Astrocyte (in vitro differentiated cells and primary cell): ENCODE results near the gene PDIA5. TPM values are rescaled to one million over a fixed set of nuclear protein-coding genes. Genes with fewer than 3 reads are reported as not detected.

Experiments
- DNase-seq: peaks from one replicate; pipeline ENCODE4 v3.0.0-alpha.2; 2010; ENCODE audit warnings: low read depth
- FAIRE-seq: peaks from 2 replicates; lab custom pipeline; 2011; peaks lifted over from hg19 to GRCh38; lab: Jason Lieb, UNC
- H2AFZ ChIP-seq: 2 replicates; pipeline ENCODE4 v1.6.0; 2012; ENCODE audit warnings: low read depth, low read length, inconsistent platforms
- H3K27ac ChIP-seq: 2 replicates; pipeline ENCODE4 v1.5.1; 2011; ENCODE audit warnings: low read depth, low read length, inconsistent platforms
- H3K27me3 ChIP-seq: 2 replicates; pipeline ENCODE4 v1.6.0; 2011; ENCODE audit warnings: low read length, inconsistent platforms; ENCODE audit not compliant: insufficient read depth
- H3K36me3 ChIP-seq: 2 replicates; pipeline ENCODE4 v1.5.1; 2011; ENCODE audit warnings: low read length, inconsistent platforms; ENCODE audit not compliant: insufficient read depth
- H3K4me1 ChIP-seq: 2 replicates; pipeline ENCODE4 v1.5.1; 2011; ENCODE audit warnings: low read length, inconsistent platforms; ENCODE audit not compliant: insufficient read depth
- H3K4me2 ChIP-seq: 2 replicates; pipeline ENCODE4 v1.6.0; 2012; ENCODE audit warnings: low read length, inconsistent platforms
- H3K4me3 ChIP-seq: 2 replicates; pipeline ENCODE4 v1.5.1; 2011; ENCODE audit warnings: low read depth, mild to moderate bottlenecking, low read length, inconsistent platforms; ENCODE audit not compliant: insufficient read depth
- H3K79me2 ChIP-seq: 2 replicates; pipeline ENCODE4 v1.6.0; 2012; ENCODE audit warnings: mild to moderate bottlenecking, low read length, inconsistent platforms; ENCODE audit not compliant: insufficient read depth
- H3K9ac ChIP-seq: 2 replicates; pipeline ENCODE4 v1.6.0; 2012; ENCODE audit warnings: mild to moderate bottlenecking, low read length, inconsistent platforms
- H3K9me3 ChIP-seq: 2 replicates; pipeline ENCODE4 v1.5.1; 2012; ENCODE audit warnings: low read depth, mild to moderate bottlenecking, low read length, inconsistent platforms; ENCODE audit not compliant: insufficient read depth
- H4K20me1 ChIP-seq: 2 replicates; pipeline ENCODE4 v1.6.0; 2012; ENCODE audit warnings: low read length, inconsistent platforms; ENCODE audit not compliant: insufficient read depth
- H3K27ac Mint-ChIP-seq: one replicate; pipeline ENCODE4 v1.8.0; 2021; ENCODE audit warnings: mild to moderate bottlenecking, mixed read lengths; ENCODE audit not compliant: unreplicated experiment
- H3K27me3 Mint-ChIP-seq: one replicate; pipeline ENCODE4 v1.8.0; 2021; ENCODE audit warnings: low read depth, mixed read lengths; ENCODE audit not compliant: unreplicated experiment
- H3K36me3 Mint-ChIP-seq: one replicate; pipeline ENCODE4 v1.8.0; 2021; ENCODE audit warnings: low read depth, mixed read lengths; ENCODE audit not compliant: unreplicated experiment
- H3K4me1 Mint-ChIP-seq: one replicate; pipeline ENCODE4 v1.8.0; 2021; ENCODE audit warnings: low read depth, mixed read lengths; ENCODE audit not compliant: unreplicated experiment
- H3K4me3 Mint-ChIP-seq: one replicate; pipeline ENCODE4 v1.8.0; 2021; ENCODE audit warnings: mild to moderate bottlenecking, moderate library complexity, mixed read lengths; ENCODE audit not compliant: unreplicated experiment
- H3K9me3 Mint-ChIP-seq: one replicate; pipeline ENCODE4 v1.8.0; 2021; ENCODE audit warnings: mild to moderate bottlenecking, mixed read lengths; ENCODE audit not compliant: unreplicated experiment
- CTCF ChIP-seq: IDR thresholded peaks from 2 replicates; pipeline ENCODE4 v1.5.1; 2011; ENCODE audit warnings: low read depth, mild to moderate bottlenecking, inconsistent platforms, low read length, moderate library complexity; ENCODE audit not compliant: insufficient read depth
- EZH2 ChIP-seq: IDR thresholded peaks from 2 replicates; pipeline ENCODE4 v1.6.1; 2012; ENCODE audit warnings: mild to moderate bottlenecking, low read length, inconsistent platforms; ENCODE audit not compliant: insufficient read depth
- total RNA-seq: library from RNA; stranded (reverse); gene quantifications from 2 replicates; pipeline ENCODE4 v1.2.1, GENCODE V29; 2021

The PDIA5 gene
- total RNA-seq, 1 donor from 2014 or later, result 77.5 TPM

- peaks cover 45% of the 10 kb centered on the region for H3K27me3 Mint-ChIP-seq
- H3K9me3 Mint-ChIP-seq, result no peaks in the 10 kb centered on the region
- Histone ChIP-seq H3K27ac (no peak overlapping the region), H3K9me3 (no peaks in the 10 kb centered on the region), H4K20me1 (no peaks in the 10 kb centered on the region), H3K4me3 (no peak overlapping the region), H3K4me1 (no peaks in the 10 kb centered on the region), H3K79me2 (no peaks in the 10 kb centered on the region), H3K36me3 (no peaks in the 10 kb centered on the region), H2AFZ (no peak overlapping the region), H3K4me2 (no peak overlapping the region), H3K27me3 (peaks cover 57% of the 10 kb centered on the region), H3K9ac (no peak overlapping the region)
- FAIRE-seq, result no peak
- no peaks in the 10 kb centered on the region for H3K36me3 Mint-ChIP-seq
- no peaks in the 10 kb centered on the region for H3K4me1 Mint-ChIP-seq
- no peak overlapping the region for H3K4me3 Mint-ChIP-seq
- H3K27ac Mint-ChIP-seq, result no peak overlapping the region
- no peak for TF ChIP-seq EZH2
- no peak for TF ChIP-seq CTCF
- no peak for DNase-seq
Measured at GRCh38 chr3:123034996-123035395, 31.8 kb upstream of the PDIA5 start.

- no peak overlapping the region for H3K9ac ChIP-seq
- H3K4me1 Mint-ChIP-seq, result no peaks in the 10 kb centered on the region
- TF ChIP-seq CTCF (no peak), EZH2 (no peak)
- no peaks in the 10 kb centered on the region for H3K36me3 Mint-ChIP-seq
- no peaks in the 10 kb centered on the region for H3K4me1 ChIP-seq
- no peak for FAIRE-seq
- H3K4me3 Mint-ChIP-seq, result no peak overlapping the region
- no peaks in the 10 kb centered on the region for H3K9me3 ChIP-seq
- H3K27me3 ChIP-seq, result peaks cover 50% of the 10 kb centered on the region
- no peak overlapping the region for H2AFZ ChIP-seq
- no peaks in the 10 kb centered on the region for H3K79me2 ChIP-seq
- H3K27ac ChIP-seq, result no peak overlapping the region
- no peak for DNase-seq
- no peak overlapping the region for H3K4me3 ChIP-seq
- no peak overlapping the region for H3K4me2 ChIP-seq
- no peaks in the 10 kb centered on the region for H3K36me3 ChIP-seq
- H4K20me1 ChIP-seq, result no peaks in the 10 kb centered on the region
- H3K27me3 Mint-ChIP-seq, result peaks cover 53% of the 10 kb centered on the region
- H3K27ac Mint-ChIP-seq, result no peak overlapping the region
- H3K9me3 Mint-ChIP-seq, result no peaks in the 10 kb centered on the region
Measured at GRCh38 chr3:123036352-123037014, 30.3 kb upstream of the PDIA5 start.

- H3K4me3 Mint-ChIP-seq, result no peak overlapping the region
- Histone ChIP-seq H3K27ac (no peak overlapping the region), H3K4me1 (no peaks in the 10 kb centered on the region), H4K20me1 (no peaks in the 10 kb centered on the region), H3K9me3 (no peaks in the 10 kb centered on the region), H3K36me3 (no peaks in the 10 kb centered on the region), H3K27me3 (peaks cover 50% of the 10 kb centered on the region), H3K4me2 (no peak overlapping the region), H2AFZ (no peak overlapping the region), H3K9ac (no peak overlapping the region), H3K79me2 (no peaks in the 10 kb centered on the region), H3K4me3 (no peak overlapping the region)
- DNase-seq (no peak), FAIRE-seq (no peak)
- no peaks in the 10 kb centered on the region for H3K9me3 Mint-ChIP-seq
- no peak for TF ChIP-seq CTCF
- TF ChIP-seq EZH2, result no peak
- H3K4me1 Mint-ChIP-seq, result no peaks in the 10 kb centered on the region
- H3K36me3 Mint-ChIP-seq, result no peaks in the 10 kb centered on the region
- H3K27me3 Mint-ChIP-seq, result peaks cover 55% of the 10 kb centered on the region
- H3K27ac Mint-ChIP-seq, result no peak overlapping the region
Measured at GRCh38 chr3:123037015-123037375, 29.8 kb upstream of the PDIA5 start.
